GM23248 (cell line): ENCODE results near the gene ACTR1A. TPM values are rescaled to one million over a fixed set of nuclear protein-coding genes. Genes with fewer than 3 reads are reported as not detected.

Source experiments
- DNase-seq: peaks from one replicate; pipeline ENCODE4 v3.0.0-alpha.2; 2015
- H2AFZ ChIP-seq: fragments of 200-600 bp; sonication (generic); 2 replicates; pipeline ENCODE4 v1.6.1; 2016; ENCODE audit warnings: antibody characterized with exemption
- H3F3A ChIP-seq: fragments of 200-600 bp; sonication (generic); 2 replicates; pipeline ENCODE4 v1.6.1; 2016; ENCODE audit warnings: mild to moderate bottlenecking, antibody characterized with exemption, mixed run types; ENCODE audit not compliant: insufficient read depth
- H3K27ac ChIP-seq: fragments of 200-600 bp; sonication (generic); 2 replicates; pipeline ENCODE4 v1.5.1; 2016; ENCODE audit warnings: mild to moderate bottlenecking
- H3K27me3 ChIP-seq: fragments of 200-600 bp; sonication (generic); replicated peaks from 2 replicates; pipeline ENCODE4 v1.6.1; 2016; ENCODE audit warnings: mild to moderate bottlenecking; ENCODE audit not compliant: insufficient read depth
- H3K36me3 ChIP-seq: fragments of 200-600 bp; sonication (generic); 2 replicates; pipeline ENCODE4 v1.6.1; 2016; ENCODE audit warnings: low read depth, mild to moderate bottlenecking
- H3K4me1 ChIP-seq: fragments of 200-600 bp; sonication (generic); 2 replicates; pipeline ENCODE4 v1.6.1; 2016; ENCODE audit warnings: mild to moderate bottlenecking; ENCODE audit not compliant: insufficient read depth
- H3K4me2 ChIP-seq: fragments of 200-600 bp; sonication (generic); one replicate; pipeline ENCODE4 v1.6.1; 2016; ENCODE audit warnings: mild to moderate bottlenecking; ENCODE audit not compliant: unreplicated experiment
- H3K4me3 ChIP-seq: fragments of 200-600 bp; sonication (generic); 2 replicates; pipeline ENCODE4 v1.5.1; 2016; ENCODE audit warnings: mild to moderate bottlenecking
- H3K79me2 ChIP-seq: fragments of 200-600 bp; sonication (generic); 2 replicates; pipeline ENCODE4 v1.6.1; 2016; ENCODE audit warnings: mild to moderate bottlenecking; ENCODE audit not compliant: insufficient read depth
- H3K9ac ChIP-seq: fragments of 200-600 bp; sonication (generic); 2 replicates; pipeline ENCODE4 v1.6.1; 2016; ENCODE audit warnings: mild to moderate bottlenecking
- H3K9me2 ChIP-seq: fragments of 200-600 bp; sonication (generic); 2 replicates; pipeline ENCODE4 v1.6.1; 2016; ENCODE audit warnings: mixed run types, mild to moderate bottlenecking, moderate library complexity; ENCODE audit not compliant: insufficient read depth
- H3K9me3 ChIP-seq: fragments of 200-600 bp; sonication (generic); one replicate; pipeline ENCODE4 v1.6.1; 2017; ENCODE audit warnings: low read depth
- H4K20me1 ChIP-seq: fragments of 200-600 bp; sonication (generic); 2 replicates; pipeline ENCODE4 v1.6.0; 2016; ENCODE audit not compliant: insufficient read depth
- EZH2 ChIP-seq: fragments of 200-600 bp; sonication (generic); IDR thresholded peaks from 2 replicates; pipeline ENCODE4 v1.6.1; 2018; ENCODE audit warnings: antibody characterized with exemption, mild to moderate bottlenecking; ENCODE audit not compliant: insufficient read depth, poor library complexity, severe bottlenecking
- EZH2phosphoT487 ChIP-seq: fragments of 200-600 bp; sonication (generic); IDR thresholded peaks from 2 replicates; pipeline ENCODE4 v1.6.1; 2018; ENCODE audit warnings: antibody characterized with exemption, moderate library complexity, mild to moderate bottlenecking, low read depth; ENCODE audit not compliant: insufficient read depth
- WGBS, 2 experiments: methylation state at CpG; one replicate each; pipeline ENCODE4 v1.1.6; 2015 to 2017; ENCODE audit warnings: low lambda C conversion rate in 2 of 2, low coverage in 1 of 2; ENCODE audit errors: missing lambda C conversion rate in 2 of 2; 5-methylcytosine and 5-hydroxymethylcytosine counted together
- in situ Hi-C: fragments of 300-500 bp; cut with MboI; formaldehyde crosslinking; loops from 2 replicates; pipeline ENCODE4 v1.15.0; 2020
- polyA plus RNA-seq: library from polyadenylated mRNA; unstranded; fragments of >200 nt; fragmentation: Nextera tagmentation; extraction: Ambion mirVana; gene quantifications from 2 replicates; pipeline ENCODE4 v1.2.1, GENCODE V29; 2016
- total RNA-seq: library from RNA; depleted of rRNA; stranded (reverse); fragments of >200 nt; shearing (Covaris generic); gene quantifications from 2 replicates; pipeline ENCODE4 v1.2.3, GENCODE V29; 2014

Gene ACTR1A
- total and polyA plus RNA-seq, 2 experiments from 2014 or later: 127 to 134 TPM

GRCh38 chr10:102507521-102507920, 5.0 kb upstream of the ACTR1A start:
- no peak for DNase-seq
- H3F3A ChIP-seq: peaks cover 14% of the 10 kb centered on the region
- peaks cover 11% of the 10 kb centered on the region; the same call in 1 of the 2 replicates for H3K36me3 ChIP-seq
- H3K79me2 ChIP-seq: peaks cover 69% of the 10 kb centered on the region
- no peak overlapping the region for H3K9ac ChIP-seq
- peaks cover 24% of the 10 kb centered on the region for H3K4me1 ChIP-seq
- no peak overlapping the region for H3K27ac ChIP-seq
- no peaks in the 10 kb centered on the region for H3K9me2 ChIP-seq
- H4K20me1 ChIP-seq: no peaks in the 10 kb centered on the region
- WGBS, 2 experiments: 86 to 89% methylated on average over 3 of the region's 3 CpGs
- no peaks in the 10 kb centered on the region for H3K27me3 ChIP-seq
- no peaks in the 10 kb centered on the region for H3K9me3 ChIP-seq
- H3K4me2 ChIP-seq: no peak overlapping the region
- TF ChIP-seq EZH2phosphoT487: no peak
- no peak for TF ChIP-seq EZH2
- no peak overlapping the region for H2AFZ ChIP-seq
- no peak overlapping the region for H3K4me3 ChIP-seq
- in situ Hi-C loops: no loop called here

- no peaks in the 10 kb centered on the region for H3K9me3 ChIP-seq
- peaks cover 24% of the 10 kb centered on the region for H3K4me1 ChIP-seq
- H3K27ac ChIP-seq: no peak overlapping the region
- no peak for DNase-seq
- 67 to 71% methylated on average over 10 of the region's 10 CpGs for WGBS, 2 experiments
- peaks cover 66% of the 10 kb centered on the region for H3K79me2 ChIP-seq
- H3K4me2 ChIP-seq: peak overlapping the region; percentile 83
- in situ Hi-C loops: no loop called here
- peaks cover 22% of the 10 kb centered on the region for H3F3A ChIP-seq
- H4K20me1 ChIP-seq: no peaks in the 10 kb centered on the region
- H3K4me3 ChIP-seq: peak overlapping the region; percentile 91
- H3K9ac ChIP-seq: peak overlapping the region; percentile 82; the same call in 1 of the 2 replicates
- H3K27me3 ChIP-seq: no peaks in the 10 kb centered on the region
- no peaks in the 10 kb centered on the region for H3K36me3 ChIP-seq
- no peak for TF ChIP-seq EZH2
- H3K9me2 ChIP-seq: no peaks in the 10 kb centered on the region
- no peak overlapping the region for H2AFZ ChIP-seq
These were observed 3.1 kb upstream of the ACTR1A start for GRCh38 chr10:102505462-102506115.

- Histone ChIP-seq H3K9ac (peak overlapping the region; percentile 82), H3K36me3 (no peaks in the 10 kb centered on the region), H3K9me3 (no peaks in the 10 kb centered on the region), H4K20me1 (no peaks in the 10 kb centered on the region), H3K4me1 (peaks cover 23% of the 10 kb centered on the region), H3K27me3 (no peaks in the 10 kb centered on the region), H3K4me2 (peak overlapping the region; percentile 83), H3K27ac (peak overlapping the region; percentile 3; the same call in 1 of the 2 replicates), H3K79me2 (peaks cover 73% of the 10 kb centered on the region), H3K9me2 (no peaks in the 10 kb centered on the region), H2AFZ (peak overlapping the region; percentile 72), H3F3A (peaks cover 22% of the 10 kb centered on the region), H3K4me3 (peak overlapping the region; percentile 91)
- DNase-seq: peak; percentile 49
- no peak for TF ChIP-seq EZH2phosphoT487
- TF ChIP-seq EZH2: no peak
- 3 to 5% methylated on average over 5 of the region's 5 CpGs for WGBS, 2 experiments
- in situ Hi-C loops: no loop called here
These were observed 2.4 kb upstream of the ACTR1A start for GRCh38 chr10:102504976-102505300.

GRCh38 chr10:102504179-102504975, 1.9 kb upstream of the ACTR1A start:
- peak overlapping the region; percentile 83 for H3K4me2 ChIP-seq
- in situ Hi-C loops: no loop called here
- no peaks in the 10 kb centered on the region for H3K27me3 ChIP-seq
- peaks cover 78% of the 10 kb centered on the region for H3K79me2 ChIP-seq
- H3K9me2 ChIP-seq: no peaks in the 10 kb centered on the region
- DNase-seq: peak; percentile 39
- peak overlapping the region; percentile 72 for H2AFZ ChIP-seq
- peak overlapping the region; percentile 3; the same call in 1 of the 2 replicates for H3K27ac ChIP-seq
- 1 to 4% methylated on average over 32 to 47 of the region's 47 CpGs for WGBS, 2 experiments
- TF ChIP-seq EZH2phosphoT487 (no peak), EZH2 (no peak)
- no peaks in the 10 kb centered on the region for H4K20me1 ChIP-seq
- no peaks in the 10 kb centered on the region for H3K9me3 ChIP-seq
- no peaks in the 10 kb centered on the region for H3K36me3 ChIP-seq
- H3K9ac ChIP-seq: peak overlapping the region; percentile 82
- peak overlapping the region; percentile 91 for H3K4me3 ChIP-seq
- peaks cover 21% of the 10 kb centered on the region for H3K4me1 ChIP-seq
- peaks cover 22% of the 10 kb centered on the region for H3F3A ChIP-seq
